Activated T-cell treated with anti-CD3 and anti-CD28 coated beads, Interleukin-2, amount 50 U/mL, for 1 hour (primary cell): ENCODE data around the gene KREMEN2.

Source experiments
- DNase-seq: peaks from one replicate; pipeline ENCODE4 v3.0.0-alpha.2; 2020

Gene KREMEN2

GRCh38 chr16:3007957-3008689 lies 44.0 kb downstream of the KREMEN2 start:
- peak; percentile 40 for DNase-seq

DNA sequence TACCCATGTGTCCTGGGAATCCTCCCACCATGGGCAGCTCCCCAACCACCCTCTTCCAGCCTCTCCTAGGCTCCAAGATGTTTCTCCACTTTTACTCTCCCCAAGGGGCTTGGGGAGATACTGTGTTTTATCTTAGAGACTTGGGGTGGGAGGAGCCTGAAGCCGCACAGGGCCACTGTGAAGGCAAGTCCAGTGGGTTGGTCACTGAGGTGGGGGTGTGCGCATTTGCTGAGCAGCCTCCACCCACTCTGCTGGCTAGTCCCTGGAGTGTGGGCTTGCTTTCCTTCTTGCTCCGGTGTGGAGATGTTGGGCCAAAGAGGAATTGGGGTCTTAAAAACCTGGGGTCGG lies 44.6 kb downstream of the KREMEN2 start:
- DNase-seq = no peak

GRCh38 chr16:3009568-3010390 lies 45.7 kb downstream of the KREMEN2 start:
- DNase-seq = no peak

DNA sequence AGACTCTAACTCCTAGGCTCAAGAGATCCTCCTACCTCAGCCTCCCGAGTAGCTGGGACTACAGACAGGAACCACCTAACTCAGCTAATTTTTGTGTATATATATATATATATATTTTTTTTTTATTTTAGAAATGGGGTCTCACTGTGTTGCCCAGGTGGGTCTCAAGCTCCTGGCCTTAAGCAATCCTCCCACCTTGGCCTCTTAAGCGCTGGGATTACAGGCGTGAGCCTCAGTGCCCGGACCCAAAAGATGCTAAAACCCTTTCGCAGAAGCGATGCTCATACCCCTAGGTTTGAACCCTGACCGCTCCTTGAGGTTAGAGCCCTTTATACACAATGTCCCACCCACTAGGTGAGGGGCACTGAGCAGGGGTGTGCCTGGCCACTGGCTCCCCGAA lies 46.4 kb downstream of the KREMEN2 start:
- no peak for DNase-seq

GRCh38 chr16:3012246-3012645 lies 48.2 kb downstream of the KREMEN2 start:
- no peak for DNase-seq

GRCh38 chr16:3012828-3013420 lies 48.8 kb downstream of the KREMEN2 start, which contains the start of gene CLDN9:
Gene CLDN9, plus strand, starts transcription at chr16:3012923. Its CDS starts 440 bp downstream, at chr16:3013363.
- no peak for DNase-seq

- DNase-seq = no peak
These were observed 49.4 kb downstream of the KREMEN2 start for GRCh38 chr16:3013491-3013951.

- no peak for DNase-seq
These were observed 50.1 kb downstream of the KREMEN2 start for GRCh38 chr16:3013998-3014690.

DNA sequence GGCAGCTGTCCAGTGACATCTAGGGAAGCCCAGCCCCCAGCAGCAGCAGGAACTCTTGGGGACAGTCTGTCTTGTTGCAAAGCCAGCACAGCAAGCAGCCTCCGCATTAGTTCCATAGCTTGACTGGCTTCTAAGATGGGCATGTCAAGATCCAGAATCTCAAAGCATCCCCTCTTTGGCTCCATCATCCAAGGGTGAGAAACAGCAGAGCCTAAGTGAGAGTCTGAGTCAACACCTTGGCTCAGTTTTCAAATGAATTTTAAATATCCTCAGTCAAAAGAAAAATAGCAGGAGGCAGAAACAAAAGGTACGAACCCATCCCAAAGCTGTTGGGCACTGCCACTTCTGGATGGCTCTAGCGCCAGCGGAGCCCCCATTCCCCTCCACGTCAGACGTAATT lies 50.9 kb downstream of the KREMEN2 start:
- DNase-seq = no peak

- no peak for DNase-seq
These were observed 51.9 kb downstream of the KREMEN2 start for GRCh38 chr16:3015865-3016521.

DNA sequence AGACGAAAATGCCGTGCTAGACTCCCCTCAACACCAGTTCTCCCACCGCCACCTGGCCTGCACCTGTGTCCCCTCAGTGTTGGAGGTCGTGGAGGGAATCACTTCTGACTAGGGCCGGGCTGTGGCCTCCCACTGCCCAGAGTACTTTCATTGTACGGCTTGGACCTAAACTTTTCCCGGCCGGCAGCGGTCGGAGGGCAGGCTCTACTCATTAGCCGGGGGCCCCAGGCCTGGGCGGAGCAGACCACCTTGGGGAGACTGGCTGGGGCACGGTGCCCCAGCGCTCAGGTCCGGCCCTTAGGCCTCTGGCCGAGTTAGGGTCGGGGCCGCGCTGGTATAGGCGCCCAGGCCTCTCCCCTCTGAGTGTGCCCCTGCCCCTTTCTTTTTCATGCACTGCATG lies 53.3 kb downstream of the KREMEN2 start:
- DNase-seq = no peak
